ENCODE results near the gene SETX.

The SETX gene

DNA sequence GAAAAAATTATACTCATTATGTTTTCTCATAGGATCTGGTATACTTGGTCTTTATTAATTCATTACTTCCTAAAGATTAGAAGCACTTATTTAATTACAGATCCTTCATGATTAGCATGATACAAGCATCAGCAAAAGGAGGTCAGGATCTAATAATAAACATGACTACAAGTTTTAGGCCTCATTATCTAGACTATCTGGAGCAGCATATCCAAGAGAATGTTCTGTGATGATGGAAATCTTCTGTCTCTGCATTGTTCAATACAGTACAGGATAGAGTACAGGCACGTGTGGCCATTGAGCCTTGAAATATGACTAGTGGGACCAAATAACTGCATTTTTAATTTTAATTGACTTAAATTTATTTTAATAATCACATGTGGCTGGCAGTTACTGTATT is 21.2 kb downstream of the SETX start:
- no peak for DNase-seq (ENCODE audit: extremely low spot score)
- TF ChIP-seq CTBP1 (IDR thresholded peaks at IDR 0.05; ENCODE audit: borderline replicate concordance) (no peak), ZNF384 (IDR thresholded peaks at IDR 0.05) (no peak), TARDBP (IDR thresholded peaks at IDR 0.05) (no peak), SP1 (IDR thresholded peaks at IDR 0.05) (no peak), BHLHE40 (IDR thresholded peaks at IDR 0.05; ENCODE audit: borderline replicate concordance) (no peak), LEF1 (IDR thresholded peaks at IDR 0.05; ENCODE audit: borderline replicate concordance) (no peak), FOXA1 (IDR thresholded peaks at IDR 0.05) (no peak)
- POLR2A ChIA-PET: no interaction called here
- CTCF ChIA-PET: no interaction called here

DNA sequence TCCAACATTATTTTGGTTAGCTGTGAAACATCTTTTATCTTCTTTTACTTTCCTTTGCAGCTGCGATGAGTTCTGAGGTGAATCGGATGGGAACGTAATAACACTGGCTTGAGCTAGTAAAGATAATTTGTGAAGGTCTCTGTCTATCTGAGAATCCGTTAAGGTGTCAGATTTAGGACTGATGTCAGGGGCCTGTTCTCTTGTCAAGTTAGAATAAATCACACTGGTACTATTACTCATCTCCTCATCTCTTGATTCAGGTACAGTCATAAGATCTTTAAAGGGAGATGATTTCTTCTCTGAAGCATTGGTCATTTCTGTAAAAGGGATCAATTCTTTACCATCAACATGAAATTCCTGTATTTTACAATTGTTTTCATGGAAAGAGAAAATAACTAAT is 26.2 kb downstream of the SETX start:
- CTCF ChIA-PET: no interaction called here
- POLR2A ChIA-PET: no interaction called here
- DNase-seq (ENCODE audit: extremely low spot score): no peak
- TF ChIP-seq FOXA1 (IDR thresholded peaks at IDR 0.05) (no peak), NFRKB (IDR thresholded peaks at IDR 0.05) (no peak), FOXK2 (IDR thresholded peaks at IDR 0.05) (no peak), ZNF384 (IDR thresholded peaks at IDR 0.05) (no peak), SP1 (IDR thresholded peaks at IDR 0.05) (no peak), ELF4 (IDR thresholded peaks at IDR 0.05) (no peak), CTBP1 (IDR thresholded peaks at IDR 0.05; ENCODE audit: borderline replicate concordance) (no peak), BHLHE40 (IDR thresholded peaks at IDR 0.05; ENCODE audit: borderline replicate concordance) (no peak), SUZ12 (IDR thresholded peaks at IDR 0.05) (no peak), L3MBTL2 (conservative IDR thresholded peaks at IDR 0.05) (no peak), TARDBP (IDR thresholded peaks at IDR 0.05) (no peak), ARNT (IDR thresholded peaks at IDR 0.05) (no peak), FOXM1 (IDR thresholded peaks at IDR 0.05; ENCODE audit: borderline replicate concordance) (no peak), HDGF (IDR thresholded peaks at IDR 0.05; ENCODE audit: borderline replicate concordance) (no peak)
- TF ChIP-seq, protein P1, sequence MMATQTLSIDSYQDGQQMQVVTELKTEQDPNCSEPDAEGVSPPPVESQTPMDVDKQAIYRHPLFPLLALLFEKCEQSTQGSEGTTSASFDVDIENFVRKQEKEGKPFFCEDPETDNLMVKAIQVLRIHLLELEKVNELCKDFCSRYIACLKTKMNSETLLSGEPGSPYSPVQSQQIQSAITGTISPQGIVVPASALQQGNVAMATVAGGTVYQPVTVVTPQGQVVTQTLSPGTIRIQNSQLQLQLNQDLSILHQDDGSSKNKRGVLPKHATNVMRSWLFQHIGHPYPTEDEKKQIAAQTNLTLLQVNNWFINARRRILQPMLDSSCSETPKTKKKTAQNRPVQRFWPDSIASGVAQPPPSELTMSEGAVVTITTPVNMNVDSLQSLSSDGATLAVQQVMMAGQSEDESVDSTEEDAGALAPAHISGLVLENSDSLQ (IDR thresholded peaks at IDR 0.05): no peak

DNA sequence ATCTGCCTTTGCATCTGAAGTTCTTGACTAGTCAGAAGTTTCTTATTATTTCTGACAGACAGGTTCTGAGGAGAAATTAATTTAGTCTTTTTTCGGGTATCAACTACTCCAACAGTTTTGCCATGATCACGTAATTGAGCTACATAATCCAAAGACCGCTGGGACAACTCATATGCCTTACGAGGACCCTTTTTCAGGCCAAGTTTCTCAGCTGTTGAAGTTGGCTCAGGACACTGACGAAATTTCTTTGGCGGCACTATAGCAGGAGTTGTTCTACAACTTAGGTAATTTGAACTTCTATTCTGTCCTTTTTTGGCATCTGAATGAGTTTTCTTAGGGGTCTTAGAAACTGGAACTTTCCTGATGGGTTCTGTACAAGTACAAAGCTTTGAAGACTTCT is 27.2 kb downstream of the SETX start:
- ChIA-PET CTCF (no interaction called here), POLR2A (no interaction called here)
- TF ChIP-seq CTBP1 (IDR thresholded peaks at IDR 0.05; ENCODE audit: borderline replicate concordance) (no peak), FOXA1 (IDR thresholded peaks at IDR 0.05) (no peak), ZNF384 (IDR thresholded peaks at IDR 0.05) (no peak), LEF1 (IDR thresholded peaks at IDR 0.05; ENCODE audit: borderline replicate concordance) (no peak), TARDBP (IDR thresholded peaks at IDR 0.05) (no peak), FOXK2 (IDR thresholded peaks at IDR 0.05) (no peak), ARNT (IDR thresholded peaks at IDR 0.05) (no peak), SP1 (IDR thresholded peaks at IDR 0.05) (no peak), HDGF (IDR thresholded peaks at IDR 0.05; ENCODE audit: borderline replicate concordance) (no peak), SUZ12 (IDR thresholded peaks at IDR 0.05) (no peak)
- DNase-seq (ENCODE audit: extremely low spot score): no peak

DNA sequence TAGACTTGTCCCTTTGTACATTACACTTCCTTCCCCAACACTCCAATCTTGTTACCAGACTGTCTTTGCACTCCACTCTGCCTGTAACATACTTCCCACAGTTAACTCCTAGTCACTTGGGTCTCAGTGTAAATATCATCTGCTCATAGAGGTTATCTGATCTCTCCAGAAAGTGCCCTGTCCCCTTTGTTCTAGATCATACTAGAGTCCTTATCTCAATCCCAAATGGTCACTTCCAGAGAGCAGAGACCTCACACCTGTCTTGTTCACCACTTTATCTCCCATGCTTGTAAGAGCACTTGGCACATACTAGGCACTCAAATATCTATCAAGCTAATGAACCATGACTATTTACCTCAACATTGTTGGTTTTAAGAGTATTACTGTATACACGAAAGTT is 30.4 kb downstream of the SETX start:
- no peak for DNase-seq (ENCODE audit: extremely low spot score)
- ChIA-PET POLR2A (no interaction called here), CTCF (no interaction called here)
- TF ChIP-seq FOXK2 (IDR thresholded peaks at IDR 0.05): no peak
- TF ChIP-seq SP1 (IDR thresholded peaks at IDR 0.05): no peak
- TF ChIP-seq BHLHE40 (IDR thresholded peaks at IDR 0.05; ENCODE audit: borderline replicate concordance): no peak
- no peak for TF ChIP-seq ZNF384 (IDR thresholded peaks at IDR 0.05)
- TF ChIP-seq, protein P1 (IDR thresholded peaks at IDR 0.05): no peak
- no peak for TF ChIP-seq SUZ12 (IDR thresholded peaks at IDR 0.05)
- no peak for TF ChIP-seq L3MBTL2 (conservative IDR thresholded peaks at IDR 0.05)
- TF ChIP-seq ARNT (IDR thresholded peaks at IDR 0.05): no peak
- no peak for TF ChIP-seq TARDBP (IDR thresholded peaks at IDR 0.05)
- no peak for TF ChIP-seq CTBP1 (IDR thresholded peaks at IDR 0.05; ENCODE audit: borderline replicate concordance)
- no peak for TF ChIP-seq FOXA1 (IDR thresholded peaks at IDR 0.05)
- TF ChIP-seq NFRKB (IDR thresholded peaks at IDR 0.05): no peak
- TF ChIP-seq ELF4 (IDR thresholded peaks at IDR 0.05): no peak
- no peak for TF ChIP-seq LEF1 (IDR thresholded peaks at IDR 0.05; ENCODE audit: borderline replicate concordance)
- TF ChIP-seq FOXM1 (IDR thresholded peaks at IDR 0.05; ENCODE audit: borderline replicate concordance): no peak
- no peak for TF ChIP-seq HDGF (IDR thresholded peaks at IDR 0.05; ENCODE audit: borderline replicate concordance)

DNA sequence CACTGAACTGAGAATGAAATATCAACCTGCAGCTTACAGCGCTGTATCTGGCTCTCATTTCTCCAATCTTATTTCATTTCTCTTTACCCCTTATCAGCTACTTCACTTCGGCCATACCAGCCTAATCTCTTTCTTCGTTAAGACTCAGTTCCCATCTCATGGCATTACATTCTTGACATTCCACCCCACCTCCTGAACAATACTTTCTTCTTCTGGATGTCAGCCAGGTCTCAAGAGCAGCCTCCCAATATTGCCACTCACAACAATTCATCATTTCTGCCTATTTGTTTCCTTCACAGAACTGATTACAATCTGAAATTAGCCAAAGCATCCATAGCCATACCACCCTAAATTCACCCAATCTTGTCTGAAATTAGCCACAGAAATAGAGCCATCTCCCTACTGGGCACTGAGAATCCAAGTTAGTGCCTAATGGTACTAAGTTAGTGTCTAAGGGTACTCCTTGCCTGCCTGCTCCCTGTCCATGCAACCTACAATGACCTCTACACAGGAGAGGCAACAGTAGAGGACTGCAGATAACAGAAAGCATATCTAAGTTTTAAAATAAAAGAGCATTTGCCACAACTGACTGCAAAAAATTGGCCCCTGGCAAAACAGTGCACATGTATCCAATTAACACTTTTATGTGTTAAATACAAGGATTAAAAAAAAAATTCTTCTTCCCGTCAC is 35.2 kb downstream of the SETX start:
- TF ChIP-seq FOXM1 (IDR thresholded peaks at IDR 0.05; ENCODE audit: borderline replicate concordance): no peak
- no peak for TF ChIP-seq HDGF (IDR thresholded peaks at IDR 0.05; ENCODE audit: borderline replicate concordance)
- TF ChIP-seq ELF4 (IDR thresholded peaks at IDR 0.05): no peak
- no peak for TF ChIP-seq LEF1 (IDR thresholded peaks at IDR 0.05; ENCODE audit: borderline replicate concordance)
- ChIA-PET CTCF (no interaction called here), POLR2A (no interaction called here)
- no peak for DNase-seq (ENCODE audit: extremely low spot score)

DNA sequence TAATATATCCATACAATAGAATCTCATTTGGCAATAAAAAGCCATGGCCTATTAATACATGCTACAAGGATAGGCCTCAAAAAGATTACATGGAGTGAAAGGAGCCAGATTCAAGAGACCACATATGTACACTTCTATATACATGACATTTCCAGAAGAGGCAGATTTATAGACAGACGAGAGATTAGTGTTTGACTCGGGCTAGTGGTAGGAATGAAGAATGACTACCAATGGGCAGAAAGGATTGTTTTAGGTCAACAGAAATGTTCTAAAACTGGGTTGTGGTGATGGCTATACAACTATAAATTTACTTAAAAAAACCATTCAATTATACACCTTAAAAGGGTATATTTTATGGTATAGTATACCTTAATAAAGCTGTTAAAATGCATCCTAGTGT is 41.9 kb downstream of the SETX start:
- ChIA-PET CTCF (no interaction called here), POLR2A (no interaction called here)
- no peak for TF ChIP-seq SP1 (IDR thresholded peaks at IDR 0.05)
- no peak for TF ChIP-seq BHLHE40 (IDR thresholded peaks at IDR 0.05; ENCODE audit: borderline replicate concordance)
- TF ChIP-seq FOXM1 (IDR thresholded peaks at IDR 0.05; ENCODE audit: borderline replicate concordance): no peak
- TF ChIP-seq HDGF (IDR thresholded peaks at IDR 0.05; ENCODE audit: borderline replicate concordance): no peak
- no peak for TF ChIP-seq L3MBTL2 (conservative IDR thresholded peaks at IDR 0.05)
- no peak for TF ChIP-seq TARDBP (IDR thresholded peaks at IDR 0.05)
- no peak for TF ChIP-seq ELF4 (IDR thresholded peaks at IDR 0.05)
- TF ChIP-seq NFRKB (IDR thresholded peaks at IDR 0.05): no peak
- TF ChIP-seq FOXA1 (IDR thresholded peaks at IDR 0.05): no peak
- TF ChIP-seq, protein P1 (IDR thresholded peaks at IDR 0.05): no peak
- no peak for TF ChIP-seq FOXK2 (IDR thresholded peaks at IDR 0.05)
- TF ChIP-seq LEF1 (IDR thresholded peaks at IDR 0.05; ENCODE audit: borderline replicate concordance): no peak
- TF ChIP-seq ARNT (IDR thresholded peaks at IDR 0.05): no peak
- TF ChIP-seq ZNF384 (IDR thresholded peaks at IDR 0.05): no peak
- no peak for TF ChIP-seq CTBP1 (IDR thresholded peaks at IDR 0.05; ENCODE audit: borderline replicate concordance)
- no peak for DNase-seq (ENCODE audit: extremely low spot score)
